SK-N-SH (cell line): ENCODE results near the gene DEFB124. TPM values are rescaled to one million over a fixed set of nuclear protein-coding genes. Genes with fewer than 3 reads are reported as not detected.

Experiments used
- CTCF ChIA-PET: fragments of 300-600, 350-600 bp; formaldehyde crosslinking; extraction: SDS; loops from one replicate; lab custom pipeline; 2021; lab: Yijun Ruan, JAX
- POLR2A ChIA-PET: fragments of 350-600 bp; sonication (Branson Sonifier 250); formaldehyde crosslinking; extraction: SDS; loops from one replicate; lab custom pipeline; 2020; ENCODE audit warnings: antibody characterized with exemption, inconsistent platforms; lab: Yijun Ruan, JAX
- DNase-seq: peaks from one replicate; pipeline ENCODE4 v3.0.0; 2012
- H2AFZ ChIP-seq: fragments of 200-600 bp; sonication (generic); 2 replicates; pipeline ENCODE4 v1.8.1; 2016; ENCODE audit warnings: antibody characterized with exemption, mild to moderate bottlenecking, low read depth
- H3F3A ChIP-seq: fragments of 200-600 bp; sonication (generic); replicated peaks from 2 replicates; pipeline ENCODE3; 2016; ENCODE audit warnings: antibody characterized with exemption, mild to moderate bottlenecking; ENCODE audit not compliant: insufficient read depth
- H3K27ac ChIP-seq, 2 experiments: fragments of 200-500 bp in 1 of 2; fragments of 200-600 bp in 1 of 2; sonication (Bioruptor generic) in 1 of 2; sonication (generic), shearing (Covaris generic) in 1 of 2; 2 replicates each; pipeline versions ENCODE4 v1.5.1 to v1.6.1; 2014 to 2016; ENCODE audit warnings: low read depth in 2 of 2, inconsistent platforms in 1 of 2, low read length in 1 of 2, mild to moderate bottlenecking in 1 of 2, mixed read lengths in 1 of 2
- H3K27me3 ChIP-seq: fragments of 200-600 bp; sonication (generic), shearing (Covaris generic); 2 replicates; pipeline ENCODE4 v1.6.1; 2016; ENCODE audit warnings: mixed run types; ENCODE audit not compliant: insufficient read depth
- H3K36me3 ChIP-seq, 2 experiments: fragments of 200-500 bp in 1 of 2; fragments of 200-600 bp in 1 of 2; sonication (Bioruptor generic) in 1 of 2; sonication (generic) in 1 of 2; replicated peaks in 1 of 2; 2 replicates each; pipeline versions ENCODE3 to v1.5.1; 2014 to 2016; ENCODE audit warnings: low read length in 1 of 2, mild to moderate bottlenecking in 1 of 2; ENCODE audit not compliant: insufficient read depth in 2 of 2, control insufficient read depth in 1 of 2
- H3K4me1 ChIP-seq, 2 experiments: fragments of 200-500 bp in 1 of 2; fragments of 200-600 bp in 1 of 2; sonication (Bioruptor generic) in 1 of 2; sonication (generic), shearing (Covaris generic) in 1 of 2; 2 replicates each; pipeline versions ENCODE4 v1.5.1 to v1.6.1; 2014 to 2016; ENCODE audit warnings: low read depth in 1 of 2, low read length in 1 of 2, mixed run types in 1 of 2; ENCODE audit not compliant: insufficient read depth in 2 of 2, control insufficient read depth in 1 of 2
- H3K4me2 ChIP-seq: fragments of 200-600 bp; sonication (generic), shearing (Covaris generic); 2 replicates; pipeline ENCODE4 v1.6.1; 2017; ENCODE audit warnings: mixed run types
- H3K4me3 ChIP-seq, 2 experiments: fragments of 200-500 bp in 1 of 2; fragments of 200-600 bp in 1 of 2; sonication (Bioruptor generic) in 1 of 2; sonication (generic), shearing (Covaris generic) in 1 of 2; 2 replicates each; pipeline versions ENCODE4 v1.5.1 to v1.8.1; 2014 to 2016; ENCODE audit warnings: low read depth in 2 of 2, inconsistent platforms in 1 of 2, low read length in 1 of 2, mild to moderate bottlenecking in 1 of 2, mixed read lengths in 1 of 2, moderate library complexity in 1 of 2
- H3K79me2 ChIP-seq: fragments of 200-600 bp; sonication (generic); 2 replicates; pipeline ENCODE4 v1.8.1; 2017; ENCODE audit warnings: mild to moderate bottlenecking; ENCODE audit not compliant: insufficient read depth
- H3K9ac ChIP-seq: fragments of 200-600 bp; sonication (generic); 2 replicates; pipeline ENCODE4 v1.6.1; 2017; ENCODE audit warnings: mixed run types
- H3K9me2 ChIP-seq: fragments of 200-600 bp; sonication (generic); 2 replicates; pipeline ENCODE4 v1.6.1; 2017; ENCODE audit warnings: mixed run types
- H3K9me3 ChIP-seq: fragments of 200-600 bp; sonication (generic); 2 replicates; pipeline ENCODE4 v1.6.1; 2017; ENCODE audit warnings: mixed run types, mild to moderate bottlenecking, moderate library complexity
- H4K20me1 ChIP-seq: fragments of 200-600 bp; sonication (generic); 2 replicates; pipeline ENCODE4 v1.6.1; 2017; ENCODE audit warnings: mild to moderate bottlenecking, mixed run types; ENCODE audit not compliant: insufficient read depth
- CTCF ChIP-seq: fragments of 200-600 bp; sonication (generic); IDR thresholded peaks from 2 replicates; pipeline ENCODE4 v1.6.1; 2017; ENCODE audit warnings: antibody characterized with exemption, mild to moderate bottlenecking, moderate library complexity
- ELF1 ChIP-seq: IDR thresholded peaks from 2 replicates; pipeline ENCODE4 v1.4.0; 2012
- EP300 ChIP-seq, 2 experiments: IDR thresholded peaks; 2 replicates each; pipeline versions ENCODE4 v1.4.0 to v1.6.1; 2012; ENCODE audit warnings: borderline replicate concordance in 1 of 2, low read depth in 1 of 2, low read length in 1 of 2
- EZH2phosphoT487 ChIP-seq: fragments of 200-600 bp; sonication (generic); IDR thresholded peaks from 2 replicates; pipeline ENCODE4 v1.6.1; 2017; ENCODE audit warnings: low read depth, mixed run types, mild to moderate bottlenecking, antibody characterized with exemption, moderate library complexity, borderline replicate concordance
- FOXM1 ChIP-seq: IDR thresholded peaks from 2 replicates; pipeline ENCODE4 v1.4.0; 2012; ENCODE audit warnings: low read depth, mild to moderate bottlenecking
- IRF3 ChIP-seq: fragments of 150-350 bp; IDR thresholded peaks from 2 replicates; pipeline ENCODE4 v1.6.1; 2016; ENCODE audit warnings: mild to moderate bottlenecking, low read depth, low read length
- JUND ChIP-seq: IDR thresholded peaks from 2 replicates; pipeline ENCODE4 v1.4.0; 2012
- MAX ChIP-seq: IDR thresholded peaks from 2 replicates; pipeline ENCODE4 v1.4.0; 2012; ENCODE audit warnings: low read depth
- NRF1 ChIP-seq: IDR thresholded peaks from 2 replicates; pipeline ENCODE4 v1.6.1; 2012; ENCODE audit warnings: low read depth, mild to moderate bottlenecking, low read length
- PBX3 ChIP-seq: IDR thresholded peaks from 2 replicates; pipeline ENCODE4; 2012
- POLR2AphosphoS5 ChIP-seq: IDR thresholded peaks from 2 replicates; pipeline ENCODE4 v1.6.1; 2012; ENCODE audit warnings: low read depth, low read length
- RCOR1 ChIP-seq: fragments of 150-350 bp; IDR thresholded peaks from 2 replicates; pipeline ENCODE4 v1.6.1; 2017; ENCODE audit warnings: antibody characterized with exemption, low read length
- RFX5 ChIP-seq: IDR thresholded peaks from 2 replicates; pipeline ENCODE4 v1.6.1; 2012; ENCODE audit warnings: mild to moderate bottlenecking, improper control_type of control experiment, low read length
- RXRA ChIP-seq: IDR thresholded peaks from 2 replicates; pipeline ENCODE4 v1.4.0; 2012; ENCODE audit warnings: low read depth, mild to moderate bottlenecking, borderline replicate concordance
- TAF1 ChIP-seq: IDR thresholded peaks from 2 replicates; pipeline ENCODE4 v1.6.1; 2012; ENCODE audit warnings: low read depth, mild to moderate bottlenecking, low read length, moderate library complexity, borderline replicate concordance
- USF1 ChIP-seq: IDR thresholded peaks from 2 replicates; pipeline ENCODE4 v1.4.0; 2012; ENCODE audit warnings: low read depth, borderline replicate concordance
- USF2 ChIP-seq: fragments of 150-350 bp; IDR thresholded peaks from 2 replicates; pipeline ENCODE4 v1.6.1; 2017; ENCODE audit warnings: antibody characterized with exemption, low read length, low read depth, borderline replicate concordance
- YY1 ChIP-seq: IDR thresholded peaks from 2 replicates; pipeline ENCODE4 v1.4.0; 2012; ENCODE audit warnings: low read depth, mild to moderate bottlenecking
- ZBTB33 ChIP-seq: IDR thresholded peaks from 2 replicates; pipeline ENCODE4 v1.4.0; 2012; ENCODE audit warnings: low read depth, borderline replicate concordance
- WGBS: methylation state at CpG from one replicate; pipeline ENCODE4 v1.1.6; 2017; ENCODE audit warnings: low lambda C conversion rate; 5-methylcytosine and 5-hydroxymethylcytosine counted together
- polyA plus RNA-seq, 3 experiments: library from polyadenylated mRNA; depleted of rRNA; stranded (reverse); fragments of >200 nt; gene quantifications; 2 replicates each; pipeline ENCODE4 v1.2.3, GENCODE V29; 2012

The DEFB124 gene
- polyA plus RNA-seq, 1 of the 3 experiments (the other 2 are of a cell fraction): 0.26 TPM

- Histone ChIP-seq H3K4me2 (no peak overlapping the region), H3K4me1 (no peaks in the 10 kb centered on the region), H3F3A (no peaks in the 10 kb centered on the region), H2AFZ (no peak overlapping the region), H3K9ac (no peak overlapping the region), H4K20me1 (no peaks in the 10 kb centered on the region), H3K36me3 (no peaks in the 10 kb centered on the region), H3K27me3 (peaks cover 5% of the 10 kb centered on the region; the same call in 1 of the 2 replicates), H3K79me2 (no peaks in the 10 kb centered on the region), H3K9me3 (no peaks in the 10 kb centered on the region), H3K4me3 (no peak overlapping the region), H3K27ac (no peak overlapping the region), H3K9me2 (no peaks in the 10 kb centered on the region)
- no peak for DNase-seq
- POLR2A ChIA-PET: no interaction called here
- CTCF ChIA-PET: no interaction called here
- TF ChIP-seq ZBTB33: no peak
- no peak for TF ChIP-seq EZH2phosphoT487
- TF ChIP-seq ELF1: no peak
- TF ChIP-seq MAX: no peak
- TF ChIP-seq USF2: no peak
- no peak for TF ChIP-seq IRF3
- no peak for TF ChIP-seq RFX5
- no peak for TF ChIP-seq EP300 (IDR thresholded peaks at IDR 0.05; ENCODE audit: borderline replicate concordance in 1 of 2, low read depth in 1 of 2, low read length in 1 of 2)
- no peak for TF ChIP-seq FOXM1
Measured at GRCh38 chr20:31425797-31426196, 49.1 kb downstream of the DEFB124 start.

- 18% methylated on average over 7 of the region's 7 CpGs for WGBS
- no peak overlapping the region for H3K9ac ChIP-seq
- H3K4me2 ChIP-seq: no peak overlapping the region
- H4K20me1 ChIP-seq: no peaks in the 10 kb centered on the region
- no peaks in the 10 kb centered on the region for H3K36me3 ChIP-seq
- no peak overlapping the region for H3K4me3 ChIP-seq
- DNase-seq: no peak
- no peaks in the 10 kb centered on the region for H3K9me3 ChIP-seq
- H2AFZ ChIP-seq: no peak overlapping the region
- no peaks in the 10 kb centered on the region for H3K79me2 ChIP-seq
- H3K27ac ChIP-seq: no peak overlapping the region
- H3K9me2 ChIP-seq: no peaks in the 10 kb centered on the region
- H3K4me1 ChIP-seq: no peaks in the 10 kb centered on the region
- POLR2A ChIA-PET: no interaction called here
- CTCF ChIA-PET: no interaction called here
- peaks cover 28% of the 10 kb centered on the region; the same call in 1 of the 2 replicates for H3K27me3 ChIP-seq
- no peaks in the 10 kb centered on the region for H3F3A ChIP-seq
- TF ChIP-seq RFX5: no peak
- no peak for TF ChIP-seq RXRA
- TF ChIP-seq YY1: no peak
- no peak for TF ChIP-seq CTCF
- TF ChIP-seq USF2: no peak
- no peak for TF ChIP-seq ELF1
- no peak for TF ChIP-seq NRF1
- no peak for TF ChIP-seq POLR2AphosphoS5
- TF ChIP-seq TAF1: no peak
- TF ChIP-seq USF1: no peak
- TF ChIP-seq PBX3: no peak
- TF ChIP-seq JUND: no peak
- TF ChIP-seq RCOR1: no peak
Measured at GRCh38 chr20:31418307-31418706, 56.6 kb downstream of the DEFB124 start.
